HG03196 (cell line): ENCODE data around the gene BTRC.

ENCODE experiments used
- ATAC-seq: cut with Tn5 transposase; IDR thresholded peaks from one replicate; pipeline ENCODE4 v1.9.1; 2021; ENCODE audit not compliant: unreplicated experiment

BTRC gene

GRCh38 chr10:101513733-101514132 is 159.8 kb downstream of the BTRC start:
- no peak for ATAC-seq

- ATAC-seq, result no peak
Observed at GRCh38 chr10:101525848-101526247, 171.9 kb downstream of the BTRC start.

GRCh38 chr10:101529207-101529606 is 175.2 kb downstream of the BTRC start:
- no peak for ATAC-seq

GRCh38 chr10:101529725-101530553 is 176.0 kb downstream of the BTRC start:
- no peak for ATAC-seq

- peak; percentile 64 for ATAC-seq
Observed at GRCh38 chr10:101535949-101536348, 182.0 kb downstream of the BTRC start.

GRCh38 chr10:101536800-101537199 is 182.8 kb downstream of the BTRC start:
- no peak for ATAC-seq

GRCh38 chr10:101538446-101538845 is 184.5 kb downstream of the BTRC start:
- no peak for ATAC-seq

- ATAC-seq, result no peak
Observed at GRCh38 chr10:101545898-101546297, 191.9 kb downstream of the BTRC start.

- no peak for ATAC-seq
Observed at GRCh38 chr10:101550965-101551364, 197.0 kb downstream of the BTRC start.

GRCh38 chr10:101552442-101552841 is 198.5 kb downstream of the BTRC start:
- ATAC-seq, result no peak

- no peak for ATAC-seq
Observed at GRCh38 chr10:101557541-101557940, 203.6 kb downstream of the BTRC start.

GRCh38 chr10:101558204-101558603 is 204.2 kb downstream of the BTRC start:
- ATAC-seq, result no peak

- no peak for ATAC-seq
Observed at GRCh38 chr10:101558671-101559595, 205.0 kb downstream of the BTRC start.

GRCh38 chr10:101559596-101560297 is 205.8 kb downstream of the BTRC start:
- no peak for ATAC-seq

- no peak for ATAC-seq
Observed at GRCh38 chr10:101560298-101561067, 206.5 kb downstream of the BTRC start.

- ATAC-seq, result no peak
Observed at GRCh38 chr10:101561068-101561915, 207.3 kb downstream of the BTRC start.

GRCh38 chr10:101562231-101562630 is 208.3 kb downstream of the BTRC start:
- no peak for ATAC-seq

- no peak for ATAC-seq
Observed at GRCh38 chr10:101563007-101563406, 209.0 kb downstream of the BTRC start.

GRCh38 chr10:101563497-101564040 is 209.6 kb downstream of the BTRC start:
- no peak for ATAC-seq
